GM12872 (cell line): ENCODE measurements around the gene ASMTL.
A peak's percentile ranks its signal among the peaks of the same experiment; 100 is the strongest.

Experiments used
- TF ChIP-seq, protein P1 (sequence below): IDR thresholded peaks from 3 replicates; pipeline ENCODE4 v1.5.1; 2011; ENCODE audit warnings: low read depth, mild to moderate bottlenecking, low read length, moderate library complexity; ENCODE audit not compliant: insufficient read depth

ASMTL gene

DNA sequence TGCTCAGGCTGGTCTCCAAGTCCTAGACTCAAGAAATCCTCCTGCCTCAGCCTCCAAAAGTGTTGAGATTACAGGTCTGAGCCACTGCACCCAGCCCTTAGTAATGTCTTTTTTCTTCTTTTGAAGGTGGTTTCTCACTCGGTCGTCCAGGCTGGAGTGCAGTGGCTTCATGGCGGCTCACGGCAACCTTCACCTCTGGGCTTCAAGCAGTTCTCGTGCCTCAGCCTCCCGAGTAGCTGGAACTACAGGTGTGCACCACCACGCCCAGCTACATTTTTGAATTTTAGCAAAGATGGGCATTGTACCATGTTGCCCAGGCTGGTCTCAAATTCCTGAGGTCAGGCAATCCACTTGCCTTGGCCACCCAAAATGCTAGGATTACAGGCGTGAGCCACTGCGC is 32.3 kb upstream of the ASMTL start:
- TF ChIP-seq, protein P1, sequence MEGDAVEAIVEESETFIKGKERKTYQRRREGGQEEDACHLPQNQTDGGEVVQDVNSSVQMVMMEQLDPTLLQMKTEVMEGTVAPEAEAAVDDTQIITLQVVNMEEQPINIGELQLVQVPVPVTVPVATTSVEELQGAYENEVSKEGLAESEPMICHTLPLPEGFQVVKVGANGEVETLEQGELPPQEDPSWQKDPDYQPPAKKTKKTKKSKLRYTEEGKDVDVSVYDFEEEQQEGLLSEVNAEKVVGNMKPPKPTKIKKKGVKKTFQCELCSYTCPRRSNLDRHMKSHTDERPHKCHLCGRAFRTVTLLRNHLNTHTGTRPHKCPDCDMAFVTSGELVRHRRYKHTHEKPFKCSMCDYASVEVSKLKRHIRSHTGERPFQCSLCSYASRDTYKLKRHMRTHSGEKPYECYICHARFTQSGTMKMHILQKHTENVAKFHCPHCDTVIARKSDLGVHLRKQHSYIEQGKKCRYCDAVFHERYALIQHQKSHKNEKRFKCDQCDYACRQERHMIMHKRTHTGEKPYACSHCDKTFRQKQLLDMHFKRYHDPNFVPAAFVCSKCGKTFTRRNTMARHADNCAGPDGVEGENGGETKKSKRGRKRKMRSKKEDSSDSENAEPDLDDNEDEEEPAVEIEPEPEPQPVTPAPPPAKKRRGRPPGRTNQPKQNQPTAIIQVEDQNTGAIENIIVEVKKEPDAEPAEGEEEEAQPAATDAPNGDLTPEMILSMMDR: no peak

DNA sequence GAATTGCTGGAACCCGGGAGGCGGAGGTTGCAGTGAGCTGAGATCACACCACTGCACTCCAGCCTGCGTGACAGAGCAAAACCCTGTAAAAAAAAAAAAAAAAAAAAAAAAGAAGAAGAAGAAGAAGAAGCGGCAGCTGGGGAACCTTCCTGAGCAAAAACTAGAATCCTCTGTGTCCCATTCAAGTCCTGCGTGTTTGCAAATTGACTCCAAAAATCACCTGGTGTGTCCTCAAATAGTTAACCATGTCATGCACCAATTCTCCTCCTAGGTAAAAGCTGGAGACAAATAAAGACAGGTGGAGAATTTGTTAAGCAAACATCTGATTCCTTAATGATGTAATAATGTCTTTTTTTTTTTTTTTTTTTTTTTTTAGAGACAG is 31.9 kb upstream of the ASMTL start:
- TF ChIP-seq, protein P1: no peak

DNA sequence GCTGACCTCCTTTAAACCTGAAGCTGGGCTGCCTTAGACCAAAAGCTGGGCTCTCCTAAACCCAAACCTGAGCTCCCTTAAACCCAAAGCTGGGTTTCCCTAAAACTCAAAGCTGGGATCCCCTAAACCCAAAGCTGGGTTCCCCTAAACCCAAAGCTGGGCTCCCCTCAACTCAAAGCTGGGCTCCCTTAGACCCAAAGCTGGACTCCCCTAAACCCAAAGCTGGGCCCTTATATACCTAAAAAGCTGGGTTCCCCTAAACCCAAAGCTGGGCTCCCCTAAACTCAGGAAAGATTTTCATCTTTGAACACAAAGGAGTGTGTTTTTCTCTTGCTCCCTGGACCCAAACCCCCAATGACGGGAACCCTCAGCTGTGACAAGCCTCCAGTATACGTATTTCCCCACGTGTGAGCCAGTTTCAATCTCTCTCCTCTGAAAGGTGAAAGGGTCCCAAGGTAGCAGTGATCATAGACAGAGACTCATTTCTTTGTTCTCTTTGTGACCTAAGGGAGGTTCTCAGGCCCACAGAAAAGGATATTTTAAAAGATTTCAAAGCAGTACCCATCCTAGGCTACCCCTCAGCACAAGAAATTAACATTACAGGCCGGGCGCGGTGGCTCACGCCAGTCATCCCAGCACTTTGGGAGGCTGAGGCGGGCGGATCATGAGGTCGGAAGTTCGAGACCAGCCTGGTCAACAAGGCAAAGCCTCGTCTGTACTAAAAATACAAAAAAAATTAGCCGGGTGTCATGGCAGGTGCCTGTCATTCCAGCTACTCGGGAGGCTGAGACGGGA is 31.3 kb upstream of the ASMTL start:
- TF ChIP-seq, protein P1: no peak

DNA sequence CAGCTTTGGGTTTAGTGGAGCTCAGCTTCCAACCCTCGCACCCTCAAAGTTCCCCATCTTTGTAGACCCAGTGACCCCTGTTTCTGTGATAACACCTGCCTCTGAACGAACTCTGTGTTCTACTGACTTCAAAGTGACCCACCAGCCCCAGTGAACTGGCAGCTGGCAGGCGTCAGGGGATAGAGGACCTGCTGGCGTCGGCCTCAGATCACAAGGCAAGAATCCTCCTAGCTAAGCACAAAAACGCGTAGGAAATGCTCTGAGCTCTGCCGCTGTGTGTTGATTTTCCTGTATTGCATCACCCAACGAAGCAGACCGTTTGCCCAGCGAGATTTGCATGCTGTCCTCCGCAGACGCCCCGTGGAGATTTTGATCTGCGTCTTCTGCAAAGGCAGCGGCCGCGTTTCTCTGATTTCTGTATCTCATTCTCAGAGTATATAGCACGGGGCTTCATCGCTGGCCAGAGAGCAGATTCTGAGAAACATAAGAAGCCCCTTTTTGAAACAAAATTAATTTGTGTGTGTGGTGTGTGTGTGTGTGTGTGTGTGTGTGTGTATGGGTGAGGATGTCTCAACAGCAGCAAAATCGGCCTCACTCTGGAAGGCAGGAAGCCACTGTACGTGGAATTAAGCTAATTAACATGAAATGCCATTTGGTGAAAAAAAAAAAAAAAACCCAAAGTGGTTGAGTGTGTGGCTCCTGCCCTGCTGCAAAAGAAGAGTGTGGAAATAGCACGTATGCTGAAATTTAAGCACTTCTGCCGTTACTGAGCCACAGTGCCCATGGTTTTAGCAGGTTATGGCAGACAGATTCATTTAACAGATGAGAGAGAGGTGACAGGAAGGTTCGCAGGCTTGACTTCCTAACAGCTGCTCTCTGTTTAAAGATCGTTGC is 29.2 kb upstream of the ASMTL start:
- TF ChIP-seq, protein P1: peak; percentile 25; the same call in 1 of the 3 replicates

DNA sequence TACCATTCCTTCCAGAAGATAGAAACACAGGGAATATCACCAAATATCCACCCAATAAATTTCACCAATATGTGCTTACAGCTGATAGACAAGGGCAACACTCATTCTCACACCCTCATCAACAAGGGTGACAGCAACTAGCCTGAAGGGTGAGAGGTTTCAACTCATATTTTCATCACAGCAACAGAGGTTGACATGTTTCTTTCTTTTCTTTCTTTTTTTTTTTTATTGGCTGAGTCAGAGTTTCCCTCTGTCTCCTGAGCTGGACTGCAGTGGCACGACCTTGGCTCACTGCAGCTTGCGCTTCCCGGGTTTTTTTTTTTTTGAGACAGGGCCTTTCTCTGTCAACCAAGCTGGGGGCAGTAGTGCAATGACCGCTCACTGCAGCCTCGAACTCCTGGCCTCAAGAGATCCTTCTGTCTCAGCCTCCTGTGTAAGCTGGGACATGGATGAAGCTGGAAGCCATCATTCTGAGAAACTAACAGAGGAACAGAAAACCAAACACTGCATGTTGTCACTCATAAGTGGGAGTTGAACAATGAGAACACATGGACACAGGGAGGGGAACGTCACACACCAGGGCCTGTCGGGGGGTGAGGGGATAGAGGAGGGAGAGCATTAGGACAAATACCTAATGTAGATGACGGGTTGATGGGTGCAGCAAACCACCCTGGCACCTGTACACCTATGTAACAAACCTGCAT is 27.5 kb upstream of the ASMTL start:
- TF ChIP-seq, protein P1: no peak

DNA sequence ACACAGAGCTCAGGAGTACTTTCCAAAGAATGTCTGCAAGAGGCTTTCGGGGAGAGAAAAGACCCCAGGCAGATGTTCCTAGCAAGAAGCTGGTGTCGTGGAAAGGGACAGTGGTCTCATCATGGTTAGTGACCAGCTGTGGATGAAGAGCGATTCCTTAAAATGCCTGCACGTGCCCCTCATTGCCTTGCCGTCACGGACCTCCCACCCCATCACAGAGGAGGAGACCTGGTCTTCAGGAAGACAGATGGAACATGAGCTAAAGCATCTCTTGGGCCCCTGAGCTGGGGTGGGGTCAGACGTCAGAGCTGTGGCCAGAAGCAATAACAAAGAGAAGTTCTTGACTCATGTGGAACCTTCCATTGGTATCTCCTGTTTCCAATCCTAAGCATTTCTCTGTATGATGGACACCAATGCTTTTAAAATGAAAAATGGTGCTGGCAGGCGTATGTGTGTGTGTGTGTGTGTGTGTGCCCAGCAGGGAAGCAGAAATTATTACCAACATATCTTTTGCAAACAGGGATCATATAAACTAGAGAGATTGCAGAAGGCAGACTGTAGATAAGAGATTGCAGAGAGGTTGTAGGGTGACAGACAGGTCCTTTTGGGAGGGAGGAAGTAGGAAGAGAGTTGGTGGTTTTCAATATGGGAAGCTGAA is 25.2 kb upstream of the ASMTL start:
- TF ChIP-seq, protein P1: no peak

DNA sequence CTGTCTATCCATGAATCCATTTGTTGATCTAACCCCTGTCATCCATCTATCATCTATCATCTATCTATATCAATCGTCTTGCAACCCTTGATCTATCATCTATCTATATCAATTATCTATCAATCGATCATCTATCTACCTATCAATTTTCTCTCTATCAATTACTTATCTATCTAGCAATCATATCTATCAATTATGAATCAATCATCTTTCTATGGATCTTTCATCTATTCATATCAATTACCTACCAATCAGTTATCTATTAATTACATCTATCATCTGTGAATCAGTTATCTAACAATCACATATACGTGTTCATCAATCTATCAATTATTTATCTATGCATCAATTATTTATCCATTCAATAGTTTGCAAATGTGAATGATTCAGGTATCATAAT is 24.5 kb upstream of the ASMTL start:
- TF ChIP-seq, protein P1: no peak
